HG03469 (cell line): ENCODE data around the gene TSPOAP1.

Experiments
- ATAC-seq: cut with Tn5 transposase; IDR thresholded peaks from one replicate; pipeline ENCODE4 v1.9.1; 2021; ENCODE audit warnings: mild to moderate bottlenecking, moderate library complexity, moderate number of reproducible peaks; ENCODE audit not compliant: unreplicated experiment

TSPOAP1 gene

DNA sequence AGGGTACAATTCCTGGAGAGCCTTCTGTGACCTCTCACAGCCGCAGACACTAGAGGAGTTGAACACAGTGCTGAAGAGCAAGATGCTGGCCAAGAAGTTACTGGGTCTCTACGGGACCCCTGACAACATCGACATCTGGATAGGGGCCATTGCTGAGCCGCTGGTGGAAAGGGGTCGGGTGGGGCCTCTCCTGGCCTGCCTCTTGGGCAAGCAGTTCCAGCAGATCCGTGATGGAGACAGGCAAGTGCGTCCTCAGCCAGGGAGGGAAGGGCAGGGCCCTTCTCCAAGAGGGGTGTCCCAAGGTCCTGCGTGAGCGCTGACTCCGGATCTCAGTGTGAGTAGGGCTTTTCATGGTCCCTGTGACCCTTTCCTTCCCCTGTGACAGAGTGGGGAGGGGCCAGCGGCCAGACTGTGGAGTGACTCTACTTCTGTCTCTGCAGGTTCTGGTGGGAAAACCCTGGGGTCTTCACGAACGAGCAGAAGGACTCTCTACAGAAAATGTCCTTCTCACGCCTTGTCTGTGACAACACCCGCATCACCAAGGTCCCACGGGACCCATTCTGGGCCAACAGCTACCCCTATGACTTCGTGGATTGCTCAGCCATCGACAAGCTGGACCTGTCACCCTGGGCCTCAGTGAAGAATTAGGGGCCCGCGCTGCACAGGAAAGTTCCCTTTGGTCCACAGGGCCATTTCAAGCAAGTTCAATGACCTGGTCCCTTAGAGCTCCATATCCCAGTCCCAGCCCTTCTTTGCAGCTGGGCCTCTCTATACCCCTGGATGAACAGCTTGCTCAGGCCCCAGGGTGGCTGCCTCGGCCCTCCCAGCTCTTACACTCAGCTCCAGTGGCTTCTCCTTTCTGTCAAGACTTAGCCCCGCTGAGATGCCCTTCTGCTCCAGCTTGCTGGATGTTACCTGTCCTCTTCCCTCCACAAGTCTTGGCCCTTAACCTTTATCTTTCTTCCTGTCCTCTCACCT is 61.0 kb downstream of the TSPOAP1 start:
- no peak for ATAC-seq

GRCh38 chr17:58265902-58266875 is 62.4 kb downstream of the TSPOAP1 start:
- no peak for ATAC-seq

- no peak for ATAC-seq
Observed at GRCh38 chr17:58265271-58265670, 63.3 kb downstream of the TSPOAP1 start.

GRCh38 chr17:58264407-58265103 is 64.0 kb downstream of the TSPOAP1 start:
- no peak for ATAC-seq

DNA sequence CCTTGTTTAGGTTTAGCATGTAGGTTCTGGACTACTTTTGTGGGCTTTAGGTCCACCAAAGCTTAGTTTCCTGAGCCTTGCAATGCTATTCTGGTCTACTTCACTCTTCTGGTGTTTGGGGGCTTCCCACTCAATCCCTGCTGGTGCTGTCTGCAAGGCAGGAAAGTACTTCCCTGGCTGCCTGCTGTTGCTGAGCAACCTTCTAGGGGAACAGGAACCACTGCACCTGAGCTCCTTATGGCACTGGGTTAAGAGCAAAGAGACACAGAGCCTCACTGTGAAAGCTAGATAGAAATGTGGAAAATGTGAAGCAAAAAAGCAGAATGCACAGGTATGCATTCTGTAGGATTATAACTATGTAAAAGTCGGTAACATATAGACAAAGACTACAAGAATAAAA is 64.8 kb downstream of the TSPOAP1 start:
- no peak for ATAC-seq

- ATAC-seq, result no peak
Observed at GRCh38 chr17:58262149-58262548, 66.4 kb downstream of the TSPOAP1 start.

DNA sequence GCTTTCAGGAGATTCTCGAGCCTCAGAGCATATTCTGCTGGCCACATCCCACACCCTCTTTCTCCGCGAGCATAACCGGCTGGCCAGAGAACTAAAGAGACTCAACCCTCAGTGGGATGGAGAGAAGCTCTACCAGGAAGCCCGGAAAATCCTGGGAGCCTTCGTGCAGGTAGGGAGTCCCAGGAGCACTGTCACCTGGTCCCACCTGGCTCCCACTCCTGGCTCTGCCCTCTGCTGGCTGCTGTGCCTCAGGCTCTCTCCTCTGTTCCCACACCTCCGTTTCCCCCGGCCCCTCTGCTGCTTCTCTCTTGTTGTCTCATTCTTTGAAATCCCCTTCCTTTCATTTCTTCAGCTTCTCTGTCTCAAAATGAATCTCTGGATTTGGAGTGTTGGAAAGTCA is 73.8 kb downstream of the TSPOAP1 start:
- no peak for ATAC-seq

GRCh38 chr17:58253082-58253481 is 75.5 kb downstream of the TSPOAP1 start:
- ATAC-seq, result no peak

- ATAC-seq, result no peak
Observed at GRCh38 chr17:58252141-58252540, 76.5 kb downstream of the TSPOAP1 start.
